ENCODE data around the gene ACOX1. TPM values are rescaled to one million over a fixed set of nuclear protein-coding genes. Genes with fewer than 3 reads are reported as not detected.

ACOX1 gene
- total RNA-seq, 1 experiment from 2014 or later: 40.9 TPM

DNA sequence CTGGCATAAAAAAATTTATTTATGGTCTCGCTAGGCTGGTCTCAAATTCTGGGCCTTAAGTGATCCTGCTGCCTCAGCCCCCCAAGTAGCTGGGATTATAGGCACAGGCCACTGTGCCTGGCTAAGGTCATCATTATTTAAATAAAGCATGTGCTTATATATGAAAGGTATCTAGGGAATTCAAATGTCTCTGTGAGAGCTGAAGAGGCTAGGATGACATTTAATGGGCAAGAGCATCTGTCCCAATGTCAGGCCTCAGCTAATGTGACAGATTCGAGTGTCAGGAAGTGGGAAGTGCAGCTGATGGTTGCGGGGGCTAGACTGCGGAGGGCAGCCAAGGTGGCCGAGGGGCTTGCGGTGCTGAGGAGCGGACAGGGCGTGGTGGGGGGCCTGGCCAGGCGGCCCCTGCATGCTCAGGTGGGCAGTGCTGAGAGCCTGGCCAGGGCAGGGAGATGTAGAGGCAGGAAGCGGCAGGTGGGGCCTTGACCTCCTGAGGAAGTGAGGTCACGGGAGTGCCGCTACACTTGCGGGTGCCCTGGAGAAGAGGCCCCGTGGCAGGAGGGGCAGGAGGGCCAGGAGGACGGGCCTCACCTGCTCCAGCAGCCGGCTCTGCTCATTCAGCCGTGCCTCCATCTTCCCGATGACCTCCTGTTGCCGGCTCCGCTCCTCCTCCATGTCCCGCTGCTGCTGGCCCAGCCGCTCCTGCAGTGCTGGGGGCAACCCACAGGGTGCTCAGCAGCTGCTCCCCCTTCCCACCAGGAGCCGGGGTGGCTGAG lies 61.6 kb downstream of the ACOX1 start (continued):
- TF ChIP-seq, protein P1, sequence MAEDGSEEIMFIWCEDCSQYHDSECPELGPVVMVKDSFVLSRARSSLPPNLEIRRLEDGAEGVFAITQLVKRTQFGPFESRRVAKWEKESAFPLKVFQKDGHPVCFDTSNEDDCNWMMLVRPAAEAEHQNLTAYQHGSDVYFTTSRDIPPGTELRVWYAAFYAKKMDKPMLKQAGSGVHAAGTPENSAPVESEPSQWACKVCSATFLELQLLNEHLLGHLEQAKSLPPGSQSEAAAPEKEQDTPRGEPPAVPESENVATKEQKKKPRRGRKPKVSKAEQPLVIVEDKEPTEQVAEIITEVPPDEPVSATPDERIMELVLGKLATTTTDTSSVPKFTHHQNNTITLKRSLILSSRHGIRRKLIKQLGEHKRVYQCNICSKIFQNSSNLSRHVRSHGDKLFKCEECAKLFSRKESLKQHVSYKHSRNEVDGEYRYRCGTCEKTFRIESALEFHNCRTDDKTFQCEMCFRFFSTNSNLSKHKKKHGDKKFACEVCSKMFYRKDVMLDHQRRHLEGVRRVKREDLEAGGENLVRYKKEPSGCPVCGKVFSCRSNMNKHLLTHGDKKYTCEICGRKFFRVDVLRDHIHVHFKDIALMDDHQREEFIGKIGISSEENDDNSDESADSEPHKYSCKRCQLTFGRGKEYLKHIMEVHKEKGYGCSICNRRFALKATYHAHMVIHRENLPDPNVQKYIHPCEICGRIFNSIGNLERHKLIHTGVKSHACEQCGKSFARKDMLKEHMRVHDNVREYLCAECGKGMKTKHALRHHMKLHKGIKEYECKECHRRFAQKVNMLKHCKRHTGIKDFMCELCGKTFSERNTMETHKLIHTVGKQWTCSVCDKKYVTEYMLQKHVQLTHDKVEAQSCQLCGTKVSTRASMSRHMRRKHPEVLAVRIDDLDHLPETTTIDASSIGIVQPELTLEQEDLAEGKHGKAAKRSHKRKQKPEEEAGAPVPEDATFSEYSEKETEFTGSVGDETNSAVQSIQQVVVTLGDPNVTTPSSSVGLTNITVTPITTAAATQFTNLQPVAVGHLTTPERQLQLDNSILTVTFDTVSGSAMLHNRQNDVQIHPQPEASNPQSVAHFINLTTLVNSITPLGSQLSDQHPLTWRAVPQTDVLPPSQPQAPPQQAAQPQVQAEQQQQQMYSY (CRISPR knock-in tag; IDR thresholded peaks at IDR 0.05): no peak
- TF ChIP-seq IRF2 (CRISPR knock-in tag; IDR thresholded peaks at IDR 0.05; ENCODE audit: borderline replicate concordance, low read depth): no peak
- TF ChIP-seq, protein P2, sequence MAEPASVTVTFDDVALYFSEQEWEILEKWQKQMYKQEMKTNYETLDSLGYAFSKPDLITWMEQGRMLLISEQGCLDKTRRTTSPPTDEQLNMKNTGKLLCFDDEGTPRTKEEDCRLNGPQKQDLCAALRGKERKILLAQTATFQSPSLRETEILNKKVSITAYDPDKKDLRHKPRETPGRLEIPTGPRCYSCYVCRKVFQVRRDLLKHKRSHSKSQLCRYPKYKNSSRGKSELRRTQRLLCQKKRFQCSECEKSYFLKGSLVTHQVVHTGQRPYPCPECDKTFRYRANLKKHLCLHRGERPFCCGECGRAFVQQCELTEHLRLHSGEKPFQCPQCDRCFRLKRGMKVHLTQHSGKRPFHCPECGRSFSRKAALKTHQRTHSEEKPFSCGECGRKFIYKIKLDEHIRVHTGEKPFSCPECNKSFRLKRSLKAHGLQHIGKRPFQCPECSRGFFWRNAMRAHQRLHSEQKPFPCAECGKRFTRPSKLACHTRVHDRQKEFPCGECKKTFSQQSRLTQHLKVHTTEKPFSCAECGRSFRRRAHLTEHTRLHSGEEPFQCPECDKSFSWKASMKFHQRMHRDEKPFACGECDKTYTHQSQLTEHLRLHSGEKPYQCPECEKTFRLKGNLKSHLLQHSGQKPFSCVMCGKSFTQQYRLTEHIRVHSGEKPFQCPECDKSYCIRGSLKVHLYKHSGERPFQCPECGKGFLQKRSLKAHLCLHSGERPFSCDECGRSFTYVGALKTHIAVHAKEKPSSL (CRISPR knock-in tag; conservative IDR thresholded peaks at IDR 0.05): no peak
- TF ChIP-seq, protein P3, sequence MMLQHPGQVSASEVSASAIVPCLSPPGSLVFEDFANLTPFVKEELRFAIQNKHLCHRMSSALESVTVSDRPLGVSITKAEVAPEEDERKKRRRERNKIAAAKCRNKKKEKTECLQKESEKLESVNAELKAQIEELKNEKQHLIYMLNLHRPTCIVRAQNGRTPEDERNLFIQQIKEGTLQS (CRISPR knock-in tag; conservative IDR thresholded peaks at IDR 0.05): no peak
- no peak for TF ChIP-seq EMX1 (CRISPR knock-in tag; IDR thresholded peaks at IDR 0.05)
- TF ChIP-seq RELA (CRISPR knock-in tag; IDR thresholded peaks at IDR 0.05; ENCODE audit: borderline replicate concordance): no peak
- TF ChIP-seq CREM (CRISPR knock-in tag; IDR thresholded peaks at IDR 0.05): no peak
- TF ChIP-seq TCF7 (CRISPR knock-in tag; IDR thresholded peaks at IDR 0.05; ENCODE audit: low read depth): no peak
- no peak for TF ChIP-seq ZNF232 (CRISPR knock-in tag; IDR thresholded peaks at IDR 0.05)
- no peak for TF ChIP-seq SP1 (CRISPR knock-in tag; conservative IDR thresholded peaks at IDR 0.05)
- no peak for TF ChIP-seq NFATC4 (CRISPR knock-in tag; IDR thresholded peaks at IDR 0.05)
- TF ChIP-seq, protein P4, sequence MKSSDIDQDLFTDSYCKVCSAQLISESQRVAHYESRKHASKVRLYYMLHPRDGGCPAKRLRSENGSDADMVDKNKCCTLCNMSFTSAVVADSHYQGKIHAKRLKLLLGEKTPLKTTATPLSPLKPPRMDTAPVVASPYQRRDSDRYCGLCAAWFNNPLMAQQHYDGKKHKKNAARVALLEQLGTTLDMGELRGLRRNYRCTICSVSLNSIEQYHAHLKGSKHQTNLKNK (CRISPR knock-in tag; IDR thresholded peaks at IDR 0.05): no peak
- TF ChIP-seq, protein P5, sequence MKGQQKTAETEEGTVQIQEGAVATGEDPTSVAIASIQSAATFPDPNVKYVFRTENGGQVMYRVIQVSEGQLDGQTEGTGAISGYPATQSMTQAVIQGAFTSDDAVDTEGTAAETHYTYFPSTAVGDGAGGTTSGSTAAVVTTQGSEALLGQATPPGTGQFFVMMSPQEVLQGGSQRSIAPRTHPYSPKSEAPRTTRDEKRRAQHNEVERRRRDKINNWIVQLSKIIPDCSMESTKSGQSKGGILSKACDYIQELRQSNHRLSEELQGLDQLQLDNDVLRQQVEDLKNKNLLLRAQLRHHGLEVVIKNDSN (CRISPR knock-in tag; IDR thresholded peaks at IDR 0.05): no peak

DNA sequence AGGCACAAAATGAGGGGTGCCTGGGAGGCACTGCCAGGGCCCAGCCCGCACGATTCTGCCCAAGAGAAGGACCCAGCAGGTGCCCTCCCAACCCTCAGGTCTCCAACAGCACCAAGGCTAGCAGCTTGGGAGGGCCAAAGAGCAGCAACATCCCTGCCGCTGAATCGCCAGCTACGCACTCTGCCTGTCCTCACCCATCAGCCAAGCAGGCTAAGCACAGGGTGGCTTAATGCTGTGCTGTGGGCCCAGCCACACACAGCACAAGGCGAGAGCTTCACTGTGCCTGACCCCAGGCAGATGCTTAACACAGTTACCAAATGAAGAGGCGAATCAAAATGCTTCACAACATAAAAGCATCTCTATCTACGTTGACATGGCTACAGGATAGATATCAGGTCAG lies 63.7 kb downstream of the ACOX1 start:
- DNase-seq (ENCODE audit: low spot score) (no peak), ATAC-seq (no peak)
- CTCF ChIA-PET: interaction anchor here (0.6 to 7.4 kb wide), 10 partner anchors 10 to 106 kb away, joined by 3 to 53 read pairs (median 5); partner anchors contain the start of genes CDK3 and MRPL38
- no peaks in the 10 kb centered on the region for H3K27me3 Mint-ChIP-seq (ENCODE audit: low read depth)
- TF ChIP-seq, protein P6, sequence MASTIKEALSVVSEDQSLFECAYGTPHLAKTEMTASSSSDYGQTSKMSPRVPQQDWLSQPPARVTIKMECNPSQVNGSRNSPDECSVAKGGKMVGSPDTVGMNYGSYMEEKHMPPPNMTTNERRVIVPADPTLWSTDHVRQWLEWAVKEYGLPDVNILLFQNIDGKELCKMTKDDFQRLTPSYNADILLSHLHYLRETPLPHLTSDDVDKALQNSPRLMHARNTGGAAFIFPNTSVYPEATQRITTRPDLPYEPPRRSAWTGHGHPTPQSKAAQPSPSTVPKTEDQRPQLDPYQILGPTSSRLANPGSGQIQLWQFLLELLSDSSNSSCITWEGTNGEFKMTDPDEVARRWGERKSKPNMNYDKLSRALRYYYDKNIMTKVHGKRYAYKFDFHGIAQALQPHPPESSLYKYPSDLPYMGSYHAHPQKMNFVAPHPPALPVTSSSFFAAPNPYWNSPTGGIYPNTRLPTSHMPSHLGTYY (CRISPR knock-in tag; IDR thresholded peaks at IDR 0.05): no peak
- TF ChIP-seq, protein P7, sequence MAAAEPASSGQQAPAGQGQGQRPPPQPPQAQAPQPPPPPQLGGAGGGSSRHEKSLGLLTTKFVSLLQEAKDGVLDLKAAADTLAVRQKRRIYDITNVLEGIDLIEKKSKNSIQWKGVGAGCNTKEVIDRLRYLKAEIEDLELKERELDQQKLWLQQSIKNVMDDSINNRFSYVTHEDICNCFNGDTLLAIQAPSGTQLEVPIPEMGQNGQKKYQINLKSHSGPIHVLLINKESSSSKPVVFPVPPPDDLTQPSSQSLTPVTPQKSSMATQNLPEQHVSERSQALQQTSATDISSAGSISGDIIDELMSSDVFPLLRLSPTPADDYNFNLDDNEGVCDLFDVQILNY (CRISPR knock-in tag; IDR thresholded peaks at IDR 0.05): no peak
- H3K4me3 Mint-ChIP-seq: no peak overlapping the region
- peaks cover 8% of the 10 kb centered on the region for H3K36me3 Mint-ChIP-seq
- peak overlapping the region; percentile 12; the same call in 1 of the 2 replicates for H3K27ac Mint-ChIP-seq
- POLR2A ChIA-PET: interaction anchor here (1.0 kb wide), 1 partner anchor 26 kb away, joined by 6 read pairs; the partner anchor contains the start of gene FBF1
- H3K4me1 Mint-ChIP-seq: 0 out of 2 replicates have a peak, but pooled peaks cover 2% of the 10 kb centered on the region
- no peaks in the 10 kb centered on the region for H3K9me3 Mint-ChIP-seq

Data from WTC11 (cell line).